ENCODE results near the gene MCC.

The MCC gene

GRCh38 chr5:112976432-112977309 is 511.6 kb downstream of the MCC start, which contains the start of gene DCP2:
Gene DCP2, plus strand, starts transcription at chr5:112976798. Its CDS starts 136 bp downstream, at chr5:112976934.
- peak; percentile 97 for DNase-seq (ENCODE audit: low spot score)

GRCh38 chr5:112975721-112976431 is 512.4 kb downstream of the MCC start:
- DNase-seq (ENCODE audit: low spot score): no peak

- no peak for DNase-seq (ENCODE audit: low spot score)
Measured at GRCh38 chr5:112974901-112975300, 513.4 kb downstream of the MCC start.

- no peak for DNase-seq (ENCODE audit: low spot score)
Measured at GRCh38 chr5:112973904-112974303, 514.3 kb downstream of the MCC start.

- no peak for DNase-seq (ENCODE audit: low spot score)
Measured at GRCh38 chr5:112973036-112973435, 515.2 kb downstream of the MCC start.

All from hematopoietic multipotent progenitor cell treated with erythropoietin and hydrocortisone succinate and interleukin-3 and kit ligand, for 17 days (in vitro differentiated cells).